NCI-H1417 treated with DMSO at 0.1 percent for 48 hours (cell line): Measurements from ENCODE around the gene ZGLP1.

Experiments used
- DNase-seq: peaks from one replicate; lab custom pipeline; 2025; lab: John Stamatoyannopoulos, UW

Gene ZGLP1

DNA sequence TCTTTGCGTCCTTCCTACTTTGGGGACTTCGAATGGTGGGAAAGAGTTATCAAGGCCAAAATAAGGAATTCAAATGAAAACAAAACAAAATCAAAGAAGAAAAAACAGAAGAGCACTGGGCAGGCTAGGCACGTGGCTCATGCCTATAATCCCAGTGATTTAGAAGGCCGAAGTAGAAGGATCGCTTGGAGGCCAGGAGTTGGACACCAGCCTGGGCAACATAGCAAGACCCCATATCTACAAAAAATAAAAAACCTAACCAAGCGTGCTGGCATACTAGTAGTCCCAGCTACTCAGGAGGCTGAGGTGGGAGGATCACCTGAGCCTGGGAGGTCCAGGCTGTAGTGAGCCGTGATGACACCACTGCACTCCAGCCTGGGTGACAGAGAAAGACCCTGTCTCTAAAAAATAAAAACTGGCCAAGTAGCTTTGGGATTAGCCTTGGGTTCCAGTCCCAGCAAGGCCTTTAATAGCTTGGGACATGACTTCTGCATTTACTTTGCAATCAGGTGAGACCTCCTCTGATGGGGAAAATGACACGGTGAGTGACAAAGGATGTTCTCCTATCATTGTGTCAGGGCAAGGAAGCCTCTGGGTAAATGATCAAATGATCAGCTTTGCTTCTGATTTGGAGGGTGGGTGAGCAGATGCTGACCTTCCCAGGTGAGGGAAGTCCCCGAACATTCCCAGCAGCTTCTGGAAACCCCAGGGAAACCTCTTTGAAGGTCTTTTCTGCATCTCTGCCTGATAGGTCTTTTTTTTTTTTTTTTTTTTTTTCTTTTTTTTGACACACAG, 31.6 kb downstream of the ZGLP1 start:
- DNase-seq = no peak

DNA sequence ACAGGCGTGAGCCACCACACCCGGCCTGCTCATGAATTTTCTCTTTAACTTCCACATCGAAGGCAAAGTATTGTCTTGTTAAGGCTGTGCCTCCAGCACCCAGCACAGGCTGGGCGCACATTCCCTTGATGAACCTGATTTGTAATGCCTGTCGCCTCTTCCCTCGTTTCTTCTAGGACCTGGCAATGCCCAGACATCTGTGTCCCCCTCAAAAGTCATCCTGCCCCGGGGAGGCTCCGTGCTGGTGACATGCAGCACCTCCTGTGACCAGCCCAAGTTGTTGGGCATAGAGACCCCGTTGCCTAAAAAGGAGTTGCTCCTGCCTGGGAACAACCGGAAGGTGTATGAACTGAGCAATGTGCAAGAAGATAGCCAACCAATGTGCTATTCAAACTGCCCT, 35.0 kb downstream of the ZGLP1 start:
- no peak for DNase-seq

DNA sequence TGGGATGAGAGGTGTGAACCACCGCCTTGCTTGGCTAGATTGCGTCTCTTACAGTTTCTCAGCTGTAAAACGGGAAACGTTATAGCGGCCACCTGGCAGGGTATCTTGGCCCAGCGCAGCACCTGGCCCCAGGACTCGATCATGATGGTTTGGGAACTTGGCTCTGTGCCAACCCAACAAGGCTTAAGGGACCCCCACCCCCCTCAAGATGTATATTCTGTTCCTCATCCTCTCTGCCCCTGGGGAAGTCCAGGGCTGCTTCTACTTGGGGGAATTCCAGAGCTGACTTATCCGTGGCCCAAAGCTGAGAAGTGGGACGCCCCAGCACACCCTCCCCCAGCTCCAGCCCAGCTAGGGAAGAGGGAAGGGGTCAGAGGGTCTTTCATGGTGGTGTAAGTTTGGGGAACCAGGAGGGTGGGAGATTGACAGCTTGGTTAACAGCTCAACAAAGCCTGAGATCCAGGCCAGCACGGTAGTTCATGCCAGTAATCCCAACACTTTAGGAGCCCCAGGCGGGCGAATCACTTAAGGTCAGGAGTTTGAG, 38.0 kb downstream of the ZGLP1 start:
- no peak for DNase-seq

DNA sequence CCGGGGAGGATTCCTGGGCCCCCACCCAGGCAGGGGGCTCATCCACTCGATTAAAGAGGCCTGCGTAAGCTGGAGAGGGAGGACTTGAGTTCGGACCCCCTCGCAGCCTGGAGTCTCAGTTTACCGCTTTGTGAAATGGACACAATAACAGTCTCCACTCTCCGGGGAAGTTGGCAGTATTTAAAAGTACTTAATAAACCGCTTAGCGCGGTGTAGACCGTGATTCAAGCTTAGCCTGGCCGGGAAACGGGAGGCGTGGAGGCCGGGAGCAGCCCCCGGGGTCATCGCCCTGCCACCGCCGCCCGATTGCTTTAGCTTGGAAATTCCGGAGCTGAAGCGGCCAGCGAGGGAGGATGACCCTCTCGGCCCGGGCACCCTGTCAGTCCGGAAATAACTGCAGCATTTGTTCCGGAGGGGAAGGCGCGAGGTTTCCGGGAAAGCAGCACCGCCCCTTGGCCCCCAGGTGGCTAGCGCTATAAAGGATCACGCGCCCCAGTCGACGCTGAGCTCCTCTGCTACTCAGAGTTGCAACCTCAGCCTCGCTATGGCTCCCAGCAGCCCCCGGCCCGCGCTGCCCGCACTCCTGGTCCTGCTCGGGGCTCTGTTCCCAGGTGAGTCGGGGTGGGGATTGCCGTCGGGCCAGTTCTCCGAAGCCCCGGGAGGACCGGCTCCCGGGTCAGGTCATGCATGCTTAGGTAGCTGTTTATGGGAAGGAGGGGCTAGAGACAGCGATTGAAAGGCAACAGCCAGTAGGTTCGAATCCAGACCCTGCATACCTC, 38.8 kb downstream of the ZGLP1 start, which contains the start of gene ICAM1:
TSS of gene ICAM1 (plus strand) at position 505 of the 779 bp plus-strand sequence. CDS start at position 545, 40 bp downstream.
- no peak for DNase-seq

DNA sequence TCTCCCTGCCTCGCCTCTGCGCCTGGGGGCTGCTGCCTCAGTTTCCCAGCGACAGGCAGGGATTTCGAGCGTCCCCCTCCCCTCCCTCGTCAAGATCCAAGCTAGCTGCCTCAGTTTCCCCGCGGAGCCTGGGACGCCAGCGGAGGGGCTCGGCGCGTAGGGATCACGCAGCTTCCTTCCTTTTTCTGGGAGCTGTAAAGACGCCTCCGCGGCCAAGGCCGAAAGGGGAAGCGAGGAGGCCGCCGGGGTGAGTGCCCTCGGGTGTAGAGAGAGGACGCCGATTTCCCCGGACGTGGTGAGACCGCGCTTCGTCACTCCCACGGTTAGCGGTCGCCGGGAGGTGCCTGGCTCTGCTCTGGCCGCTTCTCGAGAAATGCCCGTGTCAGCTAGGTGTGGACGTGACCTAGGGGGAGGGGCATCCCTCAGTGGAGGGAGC, 39.4 kb downstream of the ZGLP1 start:
- DNase-seq = no peak

DNA sequence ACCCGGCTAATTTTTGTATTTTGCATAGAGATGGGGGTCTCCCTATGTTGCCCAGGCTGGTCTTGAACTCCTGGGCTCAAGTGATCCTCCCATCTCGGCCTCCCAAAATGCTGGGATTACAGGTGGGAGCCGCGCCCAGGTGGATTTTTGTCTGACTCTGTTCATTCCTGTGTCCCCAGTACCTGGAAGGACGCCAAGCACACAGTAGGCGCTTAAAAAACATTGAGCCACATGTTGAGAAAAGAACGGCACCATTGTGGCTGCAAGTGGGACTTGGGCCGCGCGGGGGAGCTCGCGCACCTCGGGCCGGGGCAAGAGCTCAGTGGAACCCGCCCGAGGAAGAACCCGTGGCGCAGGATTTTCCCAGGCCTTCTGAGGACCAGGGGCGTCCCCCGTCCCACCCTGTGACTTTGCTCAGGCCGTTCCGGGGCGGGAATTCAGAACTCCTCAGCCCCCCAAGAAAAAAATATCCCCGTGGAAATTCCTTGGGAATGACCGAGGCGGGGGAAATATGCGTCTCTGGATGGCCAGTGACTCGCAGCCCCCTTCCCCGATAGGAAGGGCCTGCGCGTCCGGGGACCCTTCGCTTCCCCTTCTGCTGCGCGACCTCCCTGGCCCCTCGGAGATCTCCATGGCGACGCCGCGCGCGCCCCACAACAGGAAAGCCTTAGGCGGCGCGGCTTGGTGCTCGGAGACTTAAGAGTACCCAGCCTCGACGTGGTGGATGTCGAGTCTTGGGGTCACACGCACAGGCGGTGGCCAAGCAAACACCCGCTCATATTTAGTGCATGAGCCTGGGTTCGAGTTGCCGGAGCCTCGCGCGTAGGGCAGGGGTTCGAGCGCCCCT, 40.1 kb downstream of the ZGLP1 start:
- no peak for DNase-seq

DNA sequence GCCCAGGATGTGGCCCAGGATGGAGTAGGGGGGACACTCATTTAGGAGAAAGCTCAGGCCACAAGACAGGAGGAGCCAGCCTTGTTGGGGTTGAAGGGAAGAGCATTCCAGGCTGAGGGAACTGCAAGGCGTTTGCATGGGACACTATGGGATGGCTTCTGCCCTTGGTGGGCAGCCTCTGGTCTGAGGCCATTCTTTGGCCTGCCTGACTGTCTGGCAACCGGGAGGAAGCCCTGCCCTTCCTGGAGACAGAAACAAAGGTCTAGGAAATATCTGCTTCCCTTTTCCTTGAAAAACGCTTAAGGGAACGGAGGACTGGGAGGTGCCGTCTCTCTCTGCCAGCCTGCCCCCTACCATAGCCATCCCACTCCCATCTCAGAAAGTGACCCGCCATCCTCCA, 41.5 kb downstream of the ZGLP1 start:
- no peak for DNase-seq

DNA sequence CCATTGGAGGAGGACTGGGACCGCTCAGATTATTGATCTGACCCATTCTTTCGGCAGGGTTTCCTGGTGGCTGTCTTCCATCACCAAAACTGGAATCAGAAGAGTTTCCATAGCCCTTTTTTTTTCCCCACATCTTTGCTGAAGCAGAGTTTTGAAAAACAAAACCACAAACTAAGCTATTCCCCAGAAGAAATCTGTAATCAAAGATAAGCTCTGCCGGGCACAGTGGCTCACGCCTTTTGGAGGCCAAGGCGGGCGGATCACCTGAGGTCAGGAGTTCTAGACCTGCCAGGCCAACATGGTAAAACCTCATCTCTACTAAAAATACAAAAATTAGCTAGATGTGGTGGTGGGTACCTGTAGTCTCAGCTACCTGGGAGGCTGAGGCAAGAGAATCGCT, 42.9 kb downstream of the ZGLP1 start:
- no peak for DNase-seq

DNA sequence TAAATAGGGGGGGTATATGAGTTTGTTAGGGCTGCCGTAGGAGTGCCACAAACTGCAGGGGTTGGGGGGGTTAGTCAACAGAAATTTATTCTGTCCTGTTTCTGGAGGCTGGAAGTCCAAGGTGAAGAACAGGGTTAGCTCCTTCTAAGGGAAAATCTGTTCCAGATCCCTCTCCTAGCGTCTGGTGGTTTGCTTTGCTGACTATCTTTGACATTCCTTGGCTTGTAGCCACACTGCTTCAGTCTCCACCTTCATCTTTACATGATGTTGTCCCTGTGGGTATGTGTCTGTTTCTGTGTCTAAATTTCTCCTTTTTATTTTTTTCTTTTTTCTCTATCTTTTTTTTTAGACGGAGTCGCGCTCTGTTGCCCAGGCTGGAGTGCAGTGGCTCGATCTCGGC, 46.8 kb downstream of the ZGLP1 start:
- DNase-seq = no peak

DNA sequence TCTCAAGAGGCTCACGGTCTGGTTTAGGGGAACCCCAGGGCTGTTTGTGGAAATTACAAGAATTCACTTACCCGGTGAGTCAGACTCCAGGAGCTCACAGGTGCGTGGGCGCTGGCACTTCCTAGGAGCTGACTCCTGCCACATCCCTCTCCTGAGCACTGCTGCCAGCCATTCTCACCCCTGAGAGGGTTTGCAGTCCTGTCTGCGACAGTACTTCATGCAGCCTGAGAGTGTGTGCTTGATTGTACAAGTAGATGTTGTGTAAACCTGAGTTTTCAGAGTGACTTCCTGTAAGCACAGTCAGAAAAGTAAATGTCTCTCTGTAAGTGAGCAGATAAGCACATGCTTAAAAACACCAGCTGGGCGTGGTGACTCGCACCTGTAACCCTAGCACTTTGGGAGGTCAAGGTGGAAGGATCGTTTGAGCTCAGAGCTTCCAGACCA, 49.5 kb downstream of the ZGLP1 start:
- DNase-seq = no peak

DNA sequence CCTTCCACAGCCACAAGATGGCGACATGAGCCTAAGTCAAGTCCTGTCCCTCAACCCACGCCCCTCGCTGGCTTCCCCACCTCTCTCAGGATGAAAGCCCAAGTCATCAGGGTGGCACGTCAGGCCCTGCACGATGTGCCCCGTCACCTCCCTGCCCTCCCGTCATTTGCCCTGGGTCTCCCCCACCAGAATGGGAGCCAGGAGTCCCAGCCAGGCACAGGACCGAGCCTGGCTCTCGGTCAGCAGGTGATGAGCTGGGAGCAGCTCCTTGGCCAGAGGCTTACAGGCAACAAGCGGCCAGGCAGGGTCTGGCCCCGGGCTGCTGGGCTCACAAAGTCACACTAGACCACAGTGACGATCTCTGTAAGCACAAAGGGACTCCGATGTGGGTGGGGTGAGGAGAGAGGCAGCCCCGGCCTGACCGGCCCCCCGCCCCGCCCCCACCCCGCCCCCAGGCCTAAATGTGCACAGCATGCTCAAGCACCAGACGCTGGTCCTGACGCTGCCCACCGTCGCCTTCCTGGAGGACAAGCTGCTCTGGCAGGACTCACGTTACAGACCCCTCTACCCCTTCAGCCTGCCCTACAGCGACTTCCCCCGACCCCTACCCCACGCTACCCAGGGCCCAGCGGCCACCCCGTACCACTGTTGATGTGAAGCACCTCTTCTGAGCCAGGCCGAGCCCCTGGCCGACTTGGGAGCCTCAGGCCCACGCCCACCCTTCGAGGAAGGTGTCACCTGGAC, 50.3 kb downstream of the ZGLP1 start:
- peak; percentile 45 for DNase-seq

DNA sequence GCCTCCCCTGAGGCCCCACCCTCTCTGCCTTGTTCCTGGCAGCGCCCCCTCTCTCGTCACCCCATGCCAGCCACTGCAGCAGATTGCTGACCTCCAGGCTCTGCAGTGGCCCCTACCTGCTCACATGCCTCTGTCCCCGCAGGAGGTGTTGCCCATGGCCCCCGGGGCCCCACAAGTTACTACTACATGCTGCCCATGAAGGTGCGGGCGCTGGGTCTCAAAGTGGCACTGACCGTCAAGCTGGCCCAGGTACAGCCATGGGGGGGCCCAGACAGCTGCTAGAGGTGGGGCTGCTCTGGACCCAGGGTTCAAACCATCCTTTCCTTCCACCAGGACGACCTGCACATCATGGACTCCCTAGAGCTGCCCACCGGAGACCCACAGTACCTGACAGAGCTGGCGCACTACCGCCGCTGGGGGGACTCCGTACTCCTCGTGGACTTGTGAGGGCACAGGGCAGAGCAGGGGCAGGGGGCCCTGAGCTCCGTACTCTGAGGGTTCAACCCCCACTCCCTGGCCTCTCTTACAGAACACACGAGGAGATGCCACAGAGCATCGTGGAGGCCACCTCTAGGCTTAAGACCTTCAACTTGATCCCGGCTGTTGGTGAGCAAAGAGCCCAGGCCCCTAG, 51.4 kb downstream of the ZGLP1 start:
- DNase-seq = no peak

DNA sequence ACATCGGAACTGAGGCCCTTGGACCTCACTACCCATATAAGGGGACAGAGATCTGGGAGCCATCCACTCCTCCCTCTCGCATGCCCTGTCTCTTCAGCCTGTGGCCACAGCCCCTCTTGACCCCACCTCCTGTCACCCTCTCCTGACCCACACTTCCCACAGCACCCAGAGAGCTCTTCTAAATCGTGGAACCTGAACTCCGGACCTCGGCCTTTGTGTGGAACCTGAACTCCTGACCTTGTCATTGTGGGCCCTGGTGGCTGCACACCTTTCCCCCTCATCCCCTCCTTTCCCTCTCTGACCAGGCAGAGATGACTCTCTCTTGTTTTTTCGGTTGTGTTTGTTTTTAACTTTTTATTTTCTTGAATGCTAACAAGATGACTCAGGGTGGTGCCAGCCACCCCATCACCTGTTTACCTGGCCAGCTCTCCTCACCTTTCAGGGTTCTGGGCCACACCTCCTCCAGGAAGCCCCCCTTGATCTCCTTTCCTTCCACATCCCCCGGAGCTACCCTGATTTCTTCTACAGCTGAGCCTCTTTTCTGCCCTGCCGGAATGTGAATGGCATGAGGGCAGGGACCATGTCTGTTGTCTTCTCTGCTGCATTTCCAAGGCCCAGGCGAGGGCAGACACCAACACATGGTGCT, 52.5 kb downstream of the ZGLP1 start:
- DNase-seq = no peak

DNA sequence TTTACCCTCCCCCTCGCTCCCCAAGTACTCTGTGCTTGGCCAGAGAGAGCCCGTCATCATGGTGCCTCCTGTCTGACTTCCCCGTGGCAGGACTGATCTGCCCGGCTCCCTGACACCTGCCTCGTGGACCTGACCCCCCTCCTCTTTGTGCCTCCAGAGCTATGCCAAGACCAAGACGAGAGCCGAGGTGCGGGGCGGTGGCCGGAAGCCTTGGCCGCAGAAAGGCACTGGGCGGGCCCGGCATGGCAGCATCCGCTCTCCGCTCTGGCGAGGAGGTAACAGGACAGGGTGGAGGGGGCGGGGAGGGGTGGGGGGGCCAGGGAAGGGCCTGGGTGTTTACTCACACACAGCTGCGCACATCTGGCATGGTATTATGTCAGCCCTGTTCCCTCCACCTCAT, 53.1 kb downstream of the ZGLP1 start:
- no peak for DNase-seq

DNA sequence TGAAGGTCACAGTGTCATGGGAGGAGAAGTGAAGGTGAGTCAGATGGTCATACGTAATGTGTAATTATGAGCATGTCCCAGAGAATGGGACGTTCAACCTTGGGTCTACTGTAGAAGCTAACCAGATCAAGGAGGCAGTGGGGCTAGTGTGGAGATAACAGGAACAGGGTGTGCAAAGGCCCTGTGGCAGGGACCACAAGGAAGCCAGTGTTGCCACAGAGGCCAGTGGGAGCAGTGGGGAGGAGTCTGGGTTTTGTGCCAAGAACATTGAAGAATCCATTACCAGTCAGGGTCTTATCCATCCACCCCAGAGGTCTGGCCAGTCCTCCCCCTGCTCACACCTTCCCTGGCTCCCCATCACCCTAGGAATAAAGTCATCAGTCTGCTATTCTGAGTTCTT, 54.3 kb downstream of the ZGLP1 start:
- DNase-seq = no peak
